Caco-2 (cell line): Measurements from ENCODE around the gene ZBTB48. TPM values are rescaled to one million over a fixed set of nuclear protein-coding genes. Genes with fewer than 3 reads are reported as not detected.

ENCODE experiments used
- BruUV-seq: library from RNA; stranded (reverse); fragments of 400-500 nt; replicated peaks from 2 replicates; lab custom pipeline; 2021; lab: Mats Ljungman, UMichigan
- CTCF ChIA-PET: fragments of 300-600 bp; sonication (Branson Sonifier 250); formaldehyde crosslinking; loops from one replicate; lab custom pipeline; 2022; ENCODE audit warnings: antibody characterized with exemption; lab: Charles Lee
- POLR2A ChIA-PET: fragments of 300-600 bp; sonication (Branson Sonifier 250); formaldehyde crosslinking; loops from one replicate; lab custom pipeline; 2022; ENCODE audit warnings: antibody characterized with exemption; lab: Charles Lee
- DNase-seq, 2 experiments: peaks; one replicate each; pipeline versions ENCODE4 v3.0.0 to v3.0.0-alpha.2; 2020 to 2022
- H3K27me3 ChIP-seq: replicated peaks from 2 replicates; pipeline ENCODE4 v1.6.0; 2011; ENCODE audit warnings: low read length; ENCODE audit not compliant: control insufficient read depth, insufficient read depth
- H3K36me3 ChIP-seq: 2 replicates; pipeline ENCODE4 v1.5.1; 2011; ENCODE audit warnings: low read length; ENCODE audit not compliant: control insufficient read depth, insufficient read depth
- H3K4me1 ChIP-seq: fragments of 250-450 bp; sonication (Bioruptor Pico); 2 replicates; pipeline ENCODE4 v1.5.1; 2020; ENCODE audit warnings: mild to moderate bottlenecking
- H3K4me3 ChIP-seq: 2 replicates; pipeline ENCODE4 v1.5.1; 2011; ENCODE audit warnings: low read depth, mild to moderate bottlenecking, control low read depth, low read length
- H3K9me3 ChIP-seq: fragments of 250-450 bp; sonication (Bioruptor Pico); 2 replicates; pipeline ENCODE4 v1.5.1; 2020; ENCODE audit warnings: mild to moderate bottlenecking, moderate library complexity
- H3K27ac Mint-ChIP-seq: one replicate; pipeline ENCODE4 v1.8.0; 2022; ENCODE audit warnings: mixed read lengths; ENCODE audit not compliant: unreplicated experiment
- H3K27me3 Mint-ChIP-seq: one replicate; pipeline ENCODE4 v1.8.0; 2022; ENCODE audit warnings: mixed read lengths; ENCODE audit not compliant: insufficient read depth, unreplicated experiment
- H3K36me3 Mint-ChIP-seq: one replicate; pipeline ENCODE4 v1.8.0; 2022; ENCODE audit warnings: mild to moderate bottlenecking, mixed read lengths; ENCODE audit not compliant: insufficient read depth, unreplicated experiment
- H3K4me1 Mint-ChIP-seq: one replicate; pipeline ENCODE4 v1.8.0; 2022; ENCODE audit warnings: low read depth, mixed read lengths; ENCODE audit not compliant: unreplicated experiment
- H3K4me3 Mint-ChIP-seq: one replicate; pipeline ENCODE4 v1.8.0; 2022; ENCODE audit warnings: mild to moderate bottlenecking, moderate library complexity, mixed read lengths; ENCODE audit not compliant: unreplicated experiment
- H3K9me3 Mint-ChIP-seq: one replicate; pipeline ENCODE4 v1.8.0; 2022; ENCODE audit warnings: mixed read lengths; ENCODE audit not compliant: unreplicated experiment
- intact Hi-C: fragments of 100-400 bp; cut with micrococcal nuclease; formaldehyde crosslinking; loops from one replicate; pipeline ENCODE4 v1.10.0; 2022; ENCODE audit not compliant: unreplicated experiment
- total RNA-seq: library from RNA; stranded (reverse); gene quantifications from 2 replicates; pipeline ENCODE4 v1.2.3, GENCODE V29; 2022
- TF ChIP-seq, protein P1 (sequence below), 2 experiments: fragments of 200-600 bp in 1 of 2; IDR thresholded peaks; 1 replicate in 1 of 2; 2 replicates in 1 of 2; pipeline versions ENCODE4 v1.5.1 to v1.8.0; 2011 to 2022; ENCODE audit warnings: antibody characterized with exemption in 1 of 2, control low read depth in 1 of 2, inconsistent platforms in 1 of 2, low read depth in 1 of 2, low read length in 1 of 2, mild to moderate bottlenecking in 1 of 2, moderate library complexity in 1 of 2; ENCODE audit not compliant: insufficient read depth in 1 of 2, severe bottlenecking in 1 of 2, unreplicated experiment in 1 of 2

Gene ZBTB48
- total RNA-seq, 1 experiment from 2014 or later, result 22.5 TPM

GRCh38 chr1:6625584-6626149 lies 45.9 kb downstream of the ZBTB48 start:
- H3K4me3 Mint-ChIP-seq, result peak overlapping the region; percentile 75
- Histone ChIP-seq H3K9me3 (no peaks in the 10 kb centered on the region), H3K27me3 (no peaks in the 10 kb centered on the region), H3K4me3 (peak overlapping the region; percentile 66), H3K36me3 (no peaks in the 10 kb centered on the region; the same call in 1 of the 2 replicates), H3K4me1 (no peaks in the 10 kb centered on the region)
- H3K9me3 Mint-ChIP-seq, result no peaks in the 10 kb centered on the region
- H3K36me3 Mint-ChIP-seq, result peaks cover 51% of the 10 kb centered on the region
- POLR2A ChIA-PET, result no interaction called here
- DNase-seq, result no peak
- TF ChIP-seq, protein P1, sequence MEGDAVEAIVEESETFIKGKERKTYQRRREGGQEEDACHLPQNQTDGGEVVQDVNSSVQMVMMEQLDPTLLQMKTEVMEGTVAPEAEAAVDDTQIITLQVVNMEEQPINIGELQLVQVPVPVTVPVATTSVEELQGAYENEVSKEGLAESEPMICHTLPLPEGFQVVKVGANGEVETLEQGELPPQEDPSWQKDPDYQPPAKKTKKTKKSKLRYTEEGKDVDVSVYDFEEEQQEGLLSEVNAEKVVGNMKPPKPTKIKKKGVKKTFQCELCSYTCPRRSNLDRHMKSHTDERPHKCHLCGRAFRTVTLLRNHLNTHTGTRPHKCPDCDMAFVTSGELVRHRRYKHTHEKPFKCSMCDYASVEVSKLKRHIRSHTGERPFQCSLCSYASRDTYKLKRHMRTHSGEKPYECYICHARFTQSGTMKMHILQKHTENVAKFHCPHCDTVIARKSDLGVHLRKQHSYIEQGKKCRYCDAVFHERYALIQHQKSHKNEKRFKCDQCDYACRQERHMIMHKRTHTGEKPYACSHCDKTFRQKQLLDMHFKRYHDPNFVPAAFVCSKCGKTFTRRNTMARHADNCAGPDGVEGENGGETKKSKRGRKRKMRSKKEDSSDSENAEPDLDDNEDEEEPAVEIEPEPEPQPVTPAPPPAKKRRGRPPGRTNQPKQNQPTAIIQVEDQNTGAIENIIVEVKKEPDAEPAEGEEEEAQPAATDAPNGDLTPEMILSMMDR (IDR thresholded peaks at IDR 0.05; ENCODE audit: insufficient read depth in 1 of 2, low read depth in 1 of 2, low read length in 1 of 2, severe bottlenecking in 1 of 2, unreplicated experiment in 1 of 2), result no peak
- no peaks in the 10 kb centered on the region for H3K27me3 Mint-ChIP-seq
- no peaks in the 10 kb centered on the region for H3K4me1 Mint-ChIP-seq
- CTCF ChIA-PET, result interaction anchor here (0.6 kb wide), 1 partner anchor 8 kb away, joined by 4 read pairs; no protein-coding TSS in a partner anchor
- intact Hi-C loops, result no loop called here
- BruUV-seq, result no TSS peak
- H3K27ac Mint-ChIP-seq, result peak overlapping the region; percentile 87

DNA sequence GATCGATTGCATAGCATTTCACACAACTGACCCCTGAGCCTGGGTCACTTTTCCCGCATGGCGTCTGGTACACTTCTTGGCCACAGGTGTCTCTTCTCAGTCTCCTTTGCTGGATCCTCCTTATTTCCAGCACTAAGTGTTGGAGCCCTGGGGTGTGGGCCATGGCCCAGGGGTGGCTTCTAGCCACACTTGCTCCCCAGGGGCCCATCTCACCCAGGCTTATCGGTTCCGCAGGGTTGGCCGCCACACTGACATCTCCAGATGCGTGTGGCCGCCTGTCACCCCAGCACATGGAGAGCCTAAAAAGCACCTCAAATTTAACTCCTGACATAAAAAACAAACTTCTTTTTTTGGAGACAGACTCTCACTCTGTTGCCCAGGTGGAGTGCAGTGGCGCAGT lies 47.2 kb downstream of the ZBTB48 start:
- H3K4me1 ChIP-seq, result no peaks in the 10 kb centered on the region
- H3K9me3 ChIP-seq, result no peaks in the 10 kb centered on the region
- no peak overlapping the region for H3K4me3 ChIP-seq
- intact Hi-C loops, result no loop called here
- no peaks in the 10 kb centered on the region for H3K27me3 Mint-ChIP-seq
- H3K4me3 Mint-ChIP-seq, result peak overlapping the region; percentile 75
- no peaks in the 10 kb centered on the region; the same call in 1 of the 2 replicates for H3K36me3 ChIP-seq
- CTCF ChIA-PET, result no interaction called here
- no peaks in the 10 kb centered on the region for H3K4me1 Mint-ChIP-seq
- peaks cover 51% of the 10 kb centered on the region for H3K36me3 Mint-ChIP-seq
- TF ChIP-seq, protein P1 (IDR thresholded peaks at IDR 0.05; ENCODE audit: insufficient read depth in 1 of 2, low read depth in 1 of 2, low read length in 1 of 2, severe bottlenecking in 1 of 2, unreplicated experiment in 1 of 2), result no peak
- no TSS peak for BruUV-seq
- POLR2A ChIA-PET, result no interaction called here
- H3K27ac Mint-ChIP-seq, result no peak overlapping the region
- DNase-seq, result no peak
- H3K27me3 ChIP-seq, result no peaks in the 10 kb centered on the region
- H3K9me3 Mint-ChIP-seq, result no peaks in the 10 kb centered on the region

- Mint-ChIP-seq H3K36me3 (peaks cover 42% of the 10 kb centered on the region), H3K27me3 (no peaks in the 10 kb centered on the region), H3K4me1 (no peaks in the 10 kb centered on the region), H3K27ac (no peak overlapping the region), H3K4me3 (no peak overlapping the region), H3K9me3 (no peaks in the 10 kb centered on the region)
- POLR2A ChIA-PET, result no interaction called here
- intact Hi-C loops, result no loop called here
- Histone ChIP-seq H3K27me3 (no peaks in the 10 kb centered on the region), H3K4me1 (no peaks in the 10 kb centered on the region), H3K9me3 (no peaks in the 10 kb centered on the region), H3K36me3 (no peaks in the 10 kb centered on the region; the same call in 1 of the 2 replicates), H3K4me3 (no peak overlapping the region)
- DNase-seq, result no peak
- no TSS peak for BruUV-seq
- TF ChIP-seq, protein P1 (IDR thresholded peaks at IDR 0.05; ENCODE audit: insufficient read depth in 1 of 2, low read depth in 1 of 2, low read length in 1 of 2, severe bottlenecking in 1 of 2, unreplicated experiment in 1 of 2), result no peak
- CTCF ChIA-PET, result no interaction called here
These were observed 48.2 kb downstream of the ZBTB48 start for GRCh38 chr1:6627841-6628545.
